Effector memory CD8-positive, alpha-beta T cell (primary cell): ENCODE data around the gene TSPAN18.

ENCODE experiments used
- ATAC-seq: fragments of 150-1000 bp; cut with Tn5 transposase; replicated peaks from 2 replicates; pipeline ENCODE4 v1.10.0; 2021; ENCODE audit warnings: mild to moderate bottlenecking, moderate library complexity
- DNase-seq, 3 experiments: peaks; one replicate each; pipeline ENCODE4 v3.0.0; 2021
- H3K27ac Mint-ChIP-seq, 2 donors: one replicate each; pipeline ENCODE4 v1.8.0; 2022; ENCODE audit warnings: mild to moderate bottlenecking in 2 of 2, mixed read lengths in 2 of 2, moderate library complexity in 2 of 2
- H3K27me3 Mint-ChIP-seq, 2 donors: one replicate each; pipeline ENCODE4 v1.8.0; 2022; ENCODE audit warnings: mixed read lengths in 2 of 2
- H3K36me3 Mint-ChIP-seq: one replicate; pipeline ENCODE4 v1.8.0; 2022; ENCODE audit warnings: mild to moderate bottlenecking, moderate library complexity, mixed read lengths; ENCODE audit not compliant: insufficient read depth
- H3K4me1 Mint-ChIP-seq, 2 donors: one replicate each; pipeline ENCODE4 v1.8.0; 2022; ENCODE audit warnings: low read depth in 2 of 2, mixed read lengths in 2 of 2
- H3K4me3 Mint-ChIP-seq, 2 donors: one replicate each; pipeline ENCODE4 v1.8.0; 2022; ENCODE audit warnings: mild to moderate bottlenecking in 2 of 2, mixed read lengths in 2 of 2, moderate library complexity in 2 of 2
- H3K9me3 Mint-ChIP-seq, 2 donors: one replicate each; pipeline ENCODE4 v1.8.0; 2022; ENCODE audit warnings: mixed read lengths in 2 of 2

TSPAN18 gene

DNA sequence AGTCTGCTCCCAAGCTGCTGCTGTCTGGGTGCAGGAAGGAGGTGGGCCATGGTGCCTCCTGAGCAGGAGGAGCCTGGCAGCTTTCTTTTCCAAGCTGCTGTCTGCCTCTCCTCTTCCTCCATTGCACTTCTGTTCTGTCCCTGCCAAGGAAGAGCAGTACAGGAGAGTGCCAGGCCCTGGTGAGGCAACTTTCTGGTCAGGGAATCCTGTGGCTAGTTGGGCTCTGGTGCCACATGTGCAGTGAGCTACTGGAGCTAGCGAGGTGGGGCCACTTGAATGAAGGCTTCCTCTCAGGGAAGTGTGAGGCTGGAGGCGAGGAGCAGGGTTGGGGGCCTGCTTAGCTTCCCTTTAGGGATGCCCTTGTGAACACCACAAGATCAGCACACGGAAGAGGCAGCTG, 90.0 kb downstream of the TSPAN18 start:
- no peak overlapping the region for H3K4me3 Mint-ChIP-seq
- no peaks in the 10 kb centered on the region for H3K9me3 Mint-ChIP-seq
- H3K4me1 Mint-ChIP-seq: peaks cover 3 to 19% of the 10 kb centered on the region in 2 donors
- H3K36me3 Mint-ChIP-seq: no peaks in the 10 kb centered on the region
- no peak for DNase-seq
- ATAC-seq: no peak
- H3K27ac Mint-ChIP-seq: no peak overlapping the region
- no peaks in the 10 kb centered on the region for H3K27me3 Mint-ChIP-seq

DNA sequence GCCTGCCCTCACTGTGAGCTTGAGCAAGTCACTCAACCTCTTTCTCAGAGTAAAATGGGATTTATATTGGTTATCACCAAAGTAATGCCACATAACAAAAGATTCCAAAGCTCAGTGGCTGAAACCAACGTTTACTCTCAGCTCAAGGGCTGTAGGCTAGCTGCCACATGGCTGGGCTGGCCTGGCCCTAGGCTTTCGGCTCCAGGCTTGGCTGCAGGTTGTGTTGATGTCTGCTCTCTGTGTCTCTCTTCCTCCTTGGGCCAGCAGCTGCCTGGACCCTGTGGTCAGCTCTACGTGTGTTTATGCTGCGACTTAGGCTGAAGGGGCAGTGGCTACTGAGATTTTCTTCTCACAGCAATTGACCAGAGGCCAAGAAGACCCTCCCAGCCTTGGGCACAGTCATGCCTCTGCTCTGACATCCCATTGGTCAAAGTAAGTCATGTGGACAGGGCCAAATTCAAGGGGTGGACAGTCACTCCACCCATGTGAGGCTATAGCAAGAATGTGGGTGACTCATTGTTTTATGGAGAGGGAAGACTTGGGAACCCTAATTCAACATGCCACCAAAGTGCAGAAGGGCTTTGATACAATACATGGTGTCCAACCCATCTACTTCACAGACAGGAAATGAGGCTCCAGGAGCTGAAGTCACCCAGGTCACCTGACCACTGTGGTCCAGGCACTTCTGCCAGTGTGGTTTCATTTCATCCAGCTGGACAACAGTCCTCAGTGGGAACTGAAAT, 90.6 kb downstream of the TSPAN18 start:
- ATAC-seq (no peak), DNase-seq (no peak)
- no peaks in the 10 kb centered on the region for H3K27me3 Mint-ChIP-seq
- H3K27ac Mint-ChIP-seq: no peak overlapping the region
- H3K4me3 Mint-ChIP-seq: no peak overlapping the region
- H3K9me3 Mint-ChIP-seq: no peaks in the 10 kb centered on the region
- no peaks in the 10 kb centered on the region for H3K36me3 Mint-ChIP-seq
- peaks cover 3 to 16% of the 10 kb centered on the region in 2 donors for H3K4me1 Mint-ChIP-seq

DNA sequence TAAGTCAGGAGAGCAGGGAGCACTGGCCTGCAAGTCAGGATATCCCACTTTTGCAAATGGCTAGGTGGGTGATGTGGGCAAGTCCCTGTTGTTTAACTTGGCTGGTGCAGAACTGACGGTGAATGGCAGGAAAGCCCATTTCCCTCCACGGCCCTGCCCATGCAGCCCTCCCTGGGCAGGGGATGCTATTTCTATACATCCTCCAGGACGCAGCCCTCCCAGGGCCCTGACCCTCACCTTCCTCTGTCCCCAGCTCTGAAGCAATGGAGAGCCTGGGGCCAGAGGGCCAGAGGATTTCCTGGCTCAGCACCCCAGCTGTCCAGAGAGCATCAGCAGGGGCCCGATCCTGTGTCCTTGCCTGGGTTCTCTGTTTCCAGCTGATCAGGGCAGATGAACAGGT, 91.3 kb downstream of the TSPAN18 start:
- H3K27ac Mint-ChIP-seq: no peak overlapping the region
- H3K9me3 Mint-ChIP-seq: no peaks in the 10 kb centered on the region
- no peak for ATAC-seq
- DNase-seq: no peak
- no peak overlapping the region for H3K4me3 Mint-ChIP-seq
- H3K4me1 Mint-ChIP-seq: peaks cover 3 to 15% of the 10 kb centered on the region in 2 donors
- H3K36me3 Mint-ChIP-seq: no peaks in the 10 kb centered on the region
- no peaks in the 10 kb centered on the region for H3K27me3 Mint-ChIP-seq

DNA sequence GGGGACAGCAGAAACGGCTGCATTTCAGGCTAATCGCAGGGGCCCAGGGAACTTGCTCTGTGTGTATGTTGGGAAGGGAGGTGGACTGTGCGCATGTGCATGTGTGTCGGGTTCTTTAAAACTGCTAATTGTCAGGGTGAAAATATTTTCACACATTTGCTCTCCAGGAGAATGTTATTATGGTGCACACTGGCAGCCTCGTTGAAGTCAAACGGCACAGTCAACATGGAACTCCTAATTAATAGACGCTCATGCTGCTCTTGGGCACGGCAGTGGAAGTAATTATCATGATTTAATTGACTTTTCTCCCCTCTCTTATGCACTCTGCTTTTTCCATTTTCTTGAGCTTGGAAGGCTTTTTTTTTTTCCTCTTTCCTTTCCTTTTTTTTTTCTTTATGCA, 92.6 kb downstream of the TSPAN18 start:
- no peak for ATAC-seq
- H3K36me3 Mint-ChIP-seq: no peaks in the 10 kb centered on the region
- peak overlapping the region in 1 of 2 donors; percentile 19 for H3K27ac Mint-ChIP-seq
- H3K4me1 Mint-ChIP-seq: peaks cover 3 to 13% of the 10 kb centered on the region in 2 donors
- no peaks in the 10 kb centered on the region for H3K9me3 Mint-ChIP-seq
- DNase-seq: no peak
- no peaks in the 10 kb centered on the region for H3K27me3 Mint-ChIP-seq
- no peak overlapping the region for H3K4me3 Mint-ChIP-seq

DNA sequence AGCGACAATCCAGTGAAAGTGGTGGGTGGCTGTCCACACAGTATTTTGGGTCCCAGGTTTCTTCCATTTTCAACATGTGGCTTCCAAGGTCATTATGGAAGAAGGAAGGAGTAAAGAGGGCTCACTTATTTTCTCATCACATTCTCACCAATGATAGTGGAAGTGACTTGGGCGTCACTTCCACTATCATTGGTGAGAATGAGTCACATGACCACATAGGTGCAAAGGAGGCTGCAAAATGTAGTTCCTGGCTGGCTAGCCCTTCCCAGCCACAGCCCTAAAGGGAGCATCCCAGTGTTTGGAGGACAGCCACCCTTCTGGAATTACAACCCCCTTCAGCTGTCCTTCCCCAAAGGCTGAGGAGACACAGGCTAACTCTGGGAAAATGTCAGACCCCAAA, 95.6 kb downstream of the TSPAN18 start:
- DNase-seq: no peak
- H3K27me3 Mint-ChIP-seq: no peaks in the 10 kb centered on the region
- no peaks in the 10 kb centered on the region for H3K36me3 Mint-ChIP-seq
- no peaks in the 10 kb centered on the region for H3K9me3 Mint-ChIP-seq
- peaks cover 0 to 3% of the 10 kb centered on the region in 2 donors for H3K4me1 Mint-ChIP-seq
- no peak for ATAC-seq
- H3K4me3 Mint-ChIP-seq: no peak overlapping the region
- no peak overlapping the region for H3K27ac Mint-ChIP-seq

DNA sequence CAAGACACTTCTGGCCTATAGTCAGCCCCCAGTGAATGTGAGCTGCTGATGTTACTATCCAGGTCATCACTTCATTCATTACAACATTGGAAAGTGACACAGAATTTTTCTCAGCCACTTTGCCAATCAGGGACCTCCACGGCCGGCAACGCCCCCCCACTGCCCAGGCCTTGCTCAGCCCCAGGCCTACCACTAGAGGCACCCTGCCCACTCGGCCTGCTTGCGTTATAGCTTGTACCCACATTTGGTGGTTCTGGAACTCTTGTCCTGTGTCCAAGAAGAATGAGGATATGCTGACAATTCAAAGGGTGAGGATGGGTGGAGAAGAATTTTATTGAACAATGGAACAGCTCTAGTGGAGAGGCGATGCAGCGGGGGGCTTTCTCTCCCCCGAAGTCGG, 96.2 kb downstream of the TSPAN18 start:
- DNase-seq: no peak
- Mint-ChIP-seq H3K9me3 (no peaks in the 10 kb centered on the region), H3K27ac (no peak overlapping the region), H3K27me3 (no peaks in the 10 kb centered on the region), H3K36me3 (no peaks in the 10 kb centered on the region), H3K4me3 (no peak overlapping the region), H3K4me1 (peaks cover 0 to 5% of the 10 kb centered on the region in 2 donors)
- ATAC-seq: peak; percentile 29

DNA sequence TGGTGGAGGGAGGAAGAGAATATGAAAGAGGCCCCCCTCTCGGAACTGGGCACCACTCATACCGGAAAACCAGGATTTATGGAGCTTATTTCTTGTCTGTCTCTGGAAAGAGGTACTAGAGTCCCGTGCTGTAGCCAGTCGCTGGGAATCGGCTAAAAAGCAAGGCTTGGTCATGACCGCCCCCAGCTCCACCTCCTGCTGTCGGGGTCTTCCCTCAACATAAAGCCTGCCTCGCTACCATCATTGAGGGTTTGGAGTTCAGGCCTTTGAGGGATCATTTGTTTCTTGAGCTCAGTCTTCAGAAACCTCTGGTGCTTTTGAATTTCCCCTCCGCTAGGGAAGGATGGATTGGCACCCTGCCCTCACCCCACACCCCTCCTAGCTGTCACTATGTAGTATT, 97.1 kb downstream of the TSPAN18 start:
- peaks cover 3 to 5% of the 10 kb centered on the region in 2 donors for H3K4me1 Mint-ChIP-seq
- no peak for DNase-seq
- peak overlapping the region in 1 of 2 donors; percentile 31 for H3K27ac Mint-ChIP-seq
- H3K36me3 Mint-ChIP-seq: no peaks in the 10 kb centered on the region
- no peaks in the 10 kb centered on the region for H3K27me3 Mint-ChIP-seq
- no peaks in the 10 kb centered on the region for H3K9me3 Mint-ChIP-seq
- ATAC-seq: no peak
- no peak overlapping the region for H3K4me3 Mint-ChIP-seq

DNA sequence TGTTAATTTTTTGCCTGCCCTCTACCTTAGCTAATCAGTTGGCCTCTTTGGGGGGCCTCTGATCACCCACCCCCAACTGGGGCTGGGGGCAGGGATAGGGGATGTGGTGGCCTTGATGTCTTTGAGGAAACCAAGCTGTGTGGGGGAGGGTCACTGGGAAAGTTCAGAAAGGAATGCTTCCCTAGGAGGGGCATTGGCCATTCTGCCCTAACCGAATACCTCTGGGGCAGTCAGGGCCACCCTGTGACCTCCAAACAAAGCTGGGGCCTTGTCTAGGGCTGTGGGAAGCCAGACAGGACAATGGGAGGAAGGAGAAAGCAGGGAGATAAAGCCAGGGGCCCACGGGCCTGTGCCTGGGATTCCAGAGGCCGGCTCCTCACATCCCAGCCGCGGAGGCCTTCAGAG, 97.5 kb downstream of the TSPAN18 start:
- H3K36me3 Mint-ChIP-seq: no peaks in the 10 kb centered on the region
- H3K9me3 Mint-ChIP-seq: no peaks in the 10 kb centered on the region
- ATAC-seq (no peak), DNase-seq (no peak)
- H3K4me1 Mint-ChIP-seq: peaks cover 3 to 5% of the 10 kb centered on the region in 2 donors
- no peak overlapping the region for H3K4me3 Mint-ChIP-seq
- H3K27ac Mint-ChIP-seq: peak overlapping the region in 1 of 2 donors; percentile 31
- no peaks in the 10 kb centered on the region for H3K27me3 Mint-ChIP-seq

DNA sequence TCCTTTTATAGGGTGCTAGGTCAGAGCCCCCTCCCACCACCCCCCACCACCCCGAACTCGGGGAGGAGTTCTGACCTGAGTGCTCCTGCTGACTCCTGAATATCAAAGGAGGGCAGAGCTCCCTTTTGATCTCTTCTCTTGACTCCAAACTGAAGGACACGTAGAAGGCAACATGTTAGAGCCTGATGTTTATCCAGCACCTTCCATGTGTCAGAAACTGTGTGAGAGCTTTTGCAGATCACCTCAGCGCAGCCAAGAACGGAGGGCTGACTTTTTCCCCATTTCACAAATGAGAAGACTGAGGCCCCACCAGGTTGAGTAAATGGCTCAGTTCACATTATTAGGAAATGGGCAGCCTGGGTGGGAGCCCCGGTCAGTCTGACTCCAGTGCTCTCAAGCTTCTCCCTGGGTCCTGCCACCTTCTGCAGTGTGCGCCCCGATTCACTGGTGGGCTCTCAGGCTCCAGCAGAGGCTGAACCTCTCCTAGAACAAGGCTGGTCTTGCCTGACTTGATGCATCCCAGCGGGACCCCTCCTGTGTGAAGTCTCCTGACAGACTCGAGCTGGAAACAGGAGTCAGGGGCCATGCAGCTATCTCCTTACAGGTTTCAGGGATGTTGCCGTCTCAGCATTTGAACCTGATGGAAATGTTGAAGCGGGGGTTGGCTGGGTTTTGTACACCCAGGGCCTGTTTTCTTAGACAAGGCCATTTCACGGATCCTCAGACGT, 98.5 kb downstream of the TSPAN18 start:
- ATAC-seq: no peak

DNA sequence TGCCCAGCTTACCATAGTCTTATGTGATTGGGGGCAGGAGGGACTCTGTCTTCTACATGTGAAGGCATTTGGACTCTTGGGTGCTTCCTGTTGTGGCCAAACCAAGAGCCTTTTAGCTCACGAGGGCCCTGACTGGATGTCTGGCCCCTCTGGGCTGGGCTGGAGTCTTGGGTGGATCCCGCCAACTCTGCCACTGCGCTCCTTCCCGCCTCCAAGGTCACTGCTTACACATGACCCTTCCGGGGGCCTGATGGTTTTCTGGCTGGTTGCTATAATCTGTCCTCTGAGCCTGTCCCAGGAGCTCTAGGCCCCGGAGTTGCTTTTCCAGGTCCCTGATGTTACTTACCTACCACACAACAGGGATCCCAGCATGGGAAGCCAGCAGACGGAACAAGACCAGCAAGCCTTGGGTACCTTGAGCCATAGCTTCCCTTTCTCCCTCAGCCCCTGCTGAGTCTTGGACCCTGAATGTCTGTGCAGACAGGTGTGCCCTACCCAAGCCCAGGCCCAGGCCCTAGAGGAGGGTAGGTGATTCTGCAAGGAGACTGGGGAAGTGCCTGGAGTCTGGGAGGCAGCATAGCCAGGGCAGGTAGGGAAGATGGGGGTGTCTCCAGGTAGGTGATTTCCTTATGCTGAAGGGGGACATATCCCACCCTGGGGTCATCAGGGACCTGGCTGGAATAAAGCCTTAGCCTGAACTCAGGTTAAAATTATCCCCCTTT, 100.3 kb downstream of the TSPAN18 start:
- no peak for ATAC-seq
- no peak overlapping the region for H3K27ac Mint-ChIP-seq
- no peaks in the 10 kb centered on the region for H3K36me3 Mint-ChIP-seq
- no peak overlapping the region for H3K4me3 Mint-ChIP-seq
- no peak for DNase-seq
- H3K4me1 Mint-ChIP-seq: peaks cover 4 to 6% of the 10 kb centered on the region in 2 donors
- H3K27me3 Mint-ChIP-seq: peaks cover 0 to under 1% of the 10 kb centered on the region in 2 donors
- H3K9me3 Mint-ChIP-seq: no peaks in the 10 kb centered on the region

More for the DNA sequence above, 98.5 kb downstream of the TSPAN18 start:
- Mint-ChIP-seq H3K27ac (no peak overlapping the region), H3K27me3 (no peaks in the 10 kb centered on the region), H3K36me3 (no peaks in the 10 kb centered on the region), H3K4me3 (no peak overlapping the region), H3K4me1 (peaks cover 3 to 5% of the 10 kb centered on the region in 2 donors), H3K9me3 (no peaks in the 10 kb centered on the region)
- DNase-seq: no peak

DNA sequence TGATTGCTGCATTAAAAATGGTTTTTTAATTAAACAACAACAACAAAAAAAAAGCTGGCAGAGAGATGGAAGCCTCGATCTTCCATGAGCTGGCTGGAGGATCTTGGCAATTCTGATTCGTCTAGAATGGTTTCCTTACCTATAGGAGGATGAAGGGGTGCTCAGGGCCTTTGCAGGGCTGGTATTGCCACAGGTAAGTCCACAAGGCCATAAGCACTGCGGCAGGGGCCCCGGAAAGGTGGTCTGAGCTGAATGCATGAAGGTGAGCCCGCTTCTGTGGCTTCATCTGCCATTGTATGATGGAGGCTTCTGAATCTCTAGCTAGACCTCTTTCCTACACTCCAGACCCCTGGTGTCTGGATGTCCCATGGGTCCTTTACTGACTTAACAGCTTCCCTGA, 101.5 kb downstream of the TSPAN18 start:
- Mint-ChIP-seq H3K27me3 (peaks cover 6 to 12% of the 10 kb centered on the region in 2 donors), H3K4me3 (no peak overlapping the region)

DNA sequence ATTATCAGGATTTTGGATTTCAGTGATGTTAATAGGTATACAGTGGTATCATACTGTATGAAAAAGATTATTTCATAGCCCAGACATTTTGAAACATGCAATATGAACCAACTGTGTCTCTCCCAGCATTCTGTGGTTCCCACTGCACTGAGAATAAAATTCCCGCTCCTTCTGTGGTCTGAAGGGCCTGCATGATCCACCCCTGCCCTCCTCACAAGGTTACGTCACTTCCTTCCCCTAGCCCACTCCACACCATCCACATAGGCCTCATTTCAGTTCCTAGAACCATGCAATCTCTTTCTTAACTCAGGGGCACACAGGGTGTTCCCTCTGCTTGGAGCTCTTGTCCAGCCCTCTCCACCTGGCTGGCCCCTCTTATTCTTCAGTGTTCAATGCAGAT, 103.1 kb downstream of the TSPAN18 start:
- H3K27me3 Mint-ChIP-seq: peaks cover 6 to 12% of the 10 kb centered on the region in 2 donors
- H3K9me3 Mint-ChIP-seq: no peaks in the 10 kb centered on the region
- H3K4me3 Mint-ChIP-seq: no peak overlapping the region
- no peak overlapping the region for H3K27ac Mint-ChIP-seq
- H3K36me3 Mint-ChIP-seq: no peaks in the 10 kb centered on the region
- no peak for DNase-seq
- H3K4me1 Mint-ChIP-seq: peaks cover 11% of the 10 kb centered on the region in 2 donors
- ATAC-seq: no peak

More for the DNA sequence above, 101.5 kb downstream of the TSPAN18 start:
- no peak for ATAC-seq
- Mint-ChIP-seq H3K4me1 (peaks cover 9 to 11% of the 10 kb centered on the region in 2 donors), H3K36me3 (no peaks in the 10 kb centered on the region), H3K27ac (no peak overlapping the region), H3K9me3 (no peaks in the 10 kb centered on the region)
- DNase-seq: no peak

DNA sequence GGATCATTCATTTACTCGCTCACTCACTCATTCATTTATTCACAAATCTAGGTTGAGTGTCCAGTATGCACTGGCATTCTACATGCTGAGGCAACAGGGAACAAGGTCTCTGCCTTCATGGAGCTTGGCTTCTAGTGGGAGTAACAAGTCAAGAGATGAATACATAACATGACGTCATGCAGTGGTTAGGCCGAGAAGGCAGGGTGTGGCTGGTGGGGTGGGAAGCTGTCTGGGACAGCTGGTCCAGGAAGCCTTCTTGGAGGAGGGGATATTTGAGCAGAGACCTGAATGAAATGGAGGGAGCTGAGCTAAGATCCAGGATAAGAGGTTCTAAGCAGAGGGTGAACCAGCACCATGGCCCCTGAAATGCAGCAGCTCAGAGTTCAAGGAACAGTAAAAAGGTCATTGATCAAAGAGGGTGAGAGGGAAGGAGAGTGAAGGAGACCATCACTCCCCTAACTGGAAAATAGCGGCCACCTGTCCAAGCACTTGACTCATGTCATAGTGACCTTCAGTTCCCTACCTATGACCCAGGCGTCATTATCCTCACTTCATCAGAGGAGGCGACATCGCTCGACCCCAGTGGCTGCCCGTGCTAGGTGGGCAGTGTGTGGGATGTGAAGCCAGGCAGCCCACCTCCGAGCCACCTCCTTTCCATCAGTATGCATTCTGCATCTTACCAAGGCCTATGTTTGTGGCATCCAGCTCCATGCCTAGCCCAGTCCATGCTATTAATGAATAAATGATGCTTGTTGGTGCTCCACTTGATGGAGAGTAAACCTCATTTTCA, 105.0 kb downstream of the TSPAN18 start:
- H3K4me1 Mint-ChIP-seq: peaks cover 11% of the 10 kb centered on the region in 2 donors
- H3K4me3 Mint-ChIP-seq: no peak overlapping the region
- ATAC-seq (no peak), DNase-seq (no peak)
- H3K27ac Mint-ChIP-seq: no peak overlapping the region
- no peaks in the 10 kb centered on the region for H3K36me3 Mint-ChIP-seq
- H3K27me3 Mint-ChIP-seq: peaks cover 6 to 12% of the 10 kb centered on the region in 2 donors
- no peaks in the 10 kb centered on the region for H3K9me3 Mint-ChIP-seq
